GM12878 (cell line): ENCODE data around the gene GLS. TPM values are rescaled to one million over a fixed set of nuclear protein-coding genes. Genes with fewer than 3 reads are reported as not detected.

Source experiments
- ATAC-seq: fragments of 200-7000 bp; cut with Tn5 transposase; 3 replicates; pipeline ENCODE4 v1.9.1; 2020; ENCODE audit warnings: mild to moderate bottlenecking, moderate library complexity
- BruUV-seq: library from RNA; stranded (reverse); fragments of 400-500 nt; replicated peaks from 2 replicates; lab custom pipeline; 2021; lab: Mats Ljungman, UMichigan
- CTCF ChIA-PET: fragments of 300-600 bp; sonication (Branson Sonifier 250); formaldehyde crosslinking; extraction: SDS; loops from one replicate; lab custom pipeline; 2021; ENCODE audit warnings: inconsistent platforms; lab: Yijun Ruan, JAX
- POLR2A ChIA-PET: fragments of 350-600 bp; formaldehyde crosslinking; extraction: SDS; loops from one replicate; lab custom pipeline; 2021; ENCODE audit warnings: inconsistent platforms; lab: Charles Lee
- RAD21 ChIA-PET: fragments of 300-600 bp; sonication (Branson Sonifier 250); formaldehyde crosslinking; loops from one replicate; lab custom pipeline; 2023; ENCODE audit warnings: antibody characterized with exemption; ENCODE audit not compliant: unreplicated experiment; lab: Charles Lee
- SMC1A ChIA-PET: fragments of 300-600 bp; sonication (Branson Sonifier 250); formaldehyde crosslinking; loops from one replicate; lab custom pipeline; 2023; ENCODE audit not compliant: unreplicated experiment, uncharacterized antibody; lab: Charles Lee
- DNase-seq: peaks from one replicate; pipeline ENCODE4 v3.0.0-alpha.2; 2011; ENCODE audit warnings: low read depth, low spot score
- FAIRE-seq: peaks from 3 replicates; lab custom pipeline; 2011; peaks lifted over from hg19 to GRCh38; lab: Jason Lieb, UNC
- H2AFZ ChIP-seq: 2 replicates; pipeline ENCODE4 v1.6.0; 2011; ENCODE audit warnings: low read depth, low read length, control low read depth; ENCODE audit not compliant: control insufficient read depth
- H3K27ac ChIP-seq: 2 replicates; pipeline ENCODE4 v1.5.1; 2011; ENCODE audit warnings: control low read depth; ENCODE audit not compliant: control insufficient read depth, insufficient read depth
- H3K27me3 ChIP-seq, 2 experiments: replicated peaks in 1 of 2; 2 replicates each; pipeline versions ENCODE4 v1.6.0 to v1.6.1; 2011; ENCODE audit warnings: low read length in 1 of 2; ENCODE audit not compliant: control insufficient read depth in 2 of 2, insufficient read depth in 2 of 2
- H3K36me3 ChIP-seq, 2 experiments: 2 replicates each; pipeline ENCODE4 v1.5.1; 2011; ENCODE audit warnings: low read length in 1 of 2; ENCODE audit not compliant: control insufficient read depth in 2 of 2, insufficient read depth in 2 of 2
- H3K4me1 ChIP-seq: 2 replicates; pipeline ENCODE4 v1.6.1; 2011; ENCODE audit warnings: mild to moderate bottlenecking, low read length, moderate library complexity, mixed read lengths; ENCODE audit not compliant: control insufficient read depth, insufficient read depth
- H3K4me2 ChIP-seq: 2 replicates; pipeline ENCODE4 v1.6.0; 2011; ENCODE audit warnings: control low read depth; ENCODE audit not compliant: control insufficient read depth, insufficient read depth
- H3K4me3 ChIP-seq: fragments of 200-600 bp; sonication (generic); 2 replicates; pipeline ENCODE4 v1.5.1; 2016
- H3K79me2 ChIP-seq: 2 replicates; pipeline ENCODE4 v1.6.0; 2011; ENCODE audit warnings: low read length; ENCODE audit not compliant: control insufficient read depth, insufficient read depth
- H3K9ac ChIP-seq: 2 replicates; pipeline ENCODE4 v1.8.0; 2011; ENCODE audit warnings: low read length, control low read depth, mixed read lengths; ENCODE audit not compliant: control insufficient read depth, insufficient read depth
- H3K9me3 ChIP-seq: replicated peaks from 3 replicates; pipeline ENCODE4 v1.5.1; 2011; ENCODE audit warnings: mild to moderate bottlenecking, low read length; ENCODE audit not compliant: control insufficient read depth, insufficient read depth
- H4K20me1 ChIP-seq: 2 replicates; pipeline ENCODE4 v1.6.0; 2011; ENCODE audit not compliant: control insufficient read depth, insufficient read depth
- BCLAF1 ChIP-seq: fragments of 450-650 bp; IDR thresholded peaks from 2 replicates; pipeline ENCODE4 v1.6.1; 2017; ENCODE audit warnings: antibody characterized with exemption, mild to moderate bottlenecking, moderate library complexity
- BHLHE40 ChIP-seq, 2 experiments: fragments of 450-650 bp in 1 of 2; IDR thresholded peaks; 2 replicates each; pipeline ENCODE4 v1.6.1; 2011 to 2017; ENCODE audit warnings: low read depth in 2 of 2, borderline replicate concordance in 1 of 2, improper control_type of control experiment in 1 of 2, low read length in 1 of 2, mild to moderate bottlenecking in 1 of 2
- BMI1 ChIP-seq: fragments of 450-650 bp; IDR thresholded peaks from 2 replicates; pipeline ENCODE4 v1.6.1; 2016; ENCODE audit warnings: mild to moderate bottlenecking, moderate library complexity, borderline replicate concordance
- CBX5 ChIP-seq: sonication (generic); IDR thresholded peaks from 2 replicates; pipeline ENCODE4 v1.6.1; 2016; ENCODE audit warnings: low read depth, moderate library complexity, mild to moderate bottlenecking, inconsistent platforms
- CREB1 ChIP-seq: IDR thresholded peaks from 2 replicates; pipeline ENCODE4 v1.6.1; 2012; ENCODE audit warnings: low read depth, mild to moderate bottlenecking, inconsistent platforms
- HSF1 ChIP-seq: fragments of 150-350 bp; IDR thresholded peaks from 2 replicates; pipeline ENCODE4 v1.6.1; 2014; ENCODE audit warnings: mild to moderate bottlenecking, low read depth, low read length
- JUND ChIP-seq: IDR thresholded peaks from 2 replicates; pipeline ENCODE4 v1.6.1; 2012; ENCODE audit warnings: low read depth, mild to moderate bottlenecking, low read length, improper control_type of control experiment, moderate library complexity
- PAX5 ChIP-seq: IDR thresholded peaks from 2 replicates; pipeline ENCODE4 v1.6.1; 2011; ENCODE audit warnings: low read depth, low read length, borderline replicate concordance
- TARDBP ChIP-seq: IDR thresholded peaks from 2 replicates; pipeline ENCODE4 v1.6.1; 2016; ENCODE audit warnings: borderline replicate concordance
- WRNIP1 ChIP-seq: IDR thresholded peaks from 2 replicates; pipeline ENCODE4 v1.6.1; 2011; ENCODE audit warnings: low read depth, low read length, improper control_type of control experiment, borderline replicate concordance
- ZNF592 ChIP-seq: fragments of 450-650 bp; IDR thresholded peaks from 2 replicates; pipeline ENCODE4 v1.6.1; 2017; ENCODE audit warnings: mild to moderate bottlenecking, moderate library complexity
- ZNF622 ChIP-seq: fragments of 450-650 bp; IDR thresholded peaks from 2 replicates; pipeline ENCODE4 v1.6.1; 2017; ENCODE audit warnings: mild to moderate bottlenecking, inconsistent platforms
- in situ Hi-C: fragments of 300-500 bp; cut with MboI; formaldehyde crosslinking; loops from 9 replicates; pipeline ENCODE4 v1.14.3; 2018; ENCODE audit warnings: mixed read lengths
- intact Hi-C: fragments of 100-400 bp; cut with micrococcal nuclease; formaldehyde crosslinking; loops from one replicate; pipeline ENCODE4 v1.14.2; 2022; ENCODE audit not compliant: unreplicated experiment
- polyA plus RNA-seq, 11 experiments: library from polyadenylated mRNA; depleted of rRNA in 4 of 11; unstranded in 6 of 11; stranded (reverse) in 5 of 11; fragments of >200 nt; fragmentation: Nextera tagmentation in 4 of 11; fragmentation: Illumina TruSeq in 1 of 11; extraction: Ambion mirVana in 4 of 11; extraction: Trizol in 1 of 11; gene quantifications; 1 replicate in 1 of 11; 2 replicates in 10 of 11; pipeline versions ENCODE4 v1.2.1 to v1.2.3, GENCODE V29; 2011 to 2016; ENCODE audit warnings: inconsistent platforms in 2 of 11, missing spikeins in 2 of 11, low read depth in 1 of 11
- total RNA-seq, 4 experiments: library from RNA; depleted of rRNA in 3 of 4; stranded (reverse); fragments of >200 nt in 3 of 4; fragmentation: Illumina TruSeq in 1 of 4; extraction: Trizol in 1 of 4; gene quantifications; 2 replicates each; pipeline versions ENCODE4 v1.2.1 to v1.2.3, GENCODE V29; 2013 to 2021
- TF ChIP-seq, protein P1 (sequence below): IDR thresholded peaks from 2 replicates; pipeline ENCODE4 v1.6.1; 2012; ENCODE audit warnings: mild to moderate bottlenecking, low read depth, low read length

GLS gene
- total and polyA plus RNA-seq, 10 of the 15 experiments (the other 5 are each of a cell fraction or from before 2014, with no cell fraction given), result 15.7 to 145 (median 70.8) TPM

DNA sequence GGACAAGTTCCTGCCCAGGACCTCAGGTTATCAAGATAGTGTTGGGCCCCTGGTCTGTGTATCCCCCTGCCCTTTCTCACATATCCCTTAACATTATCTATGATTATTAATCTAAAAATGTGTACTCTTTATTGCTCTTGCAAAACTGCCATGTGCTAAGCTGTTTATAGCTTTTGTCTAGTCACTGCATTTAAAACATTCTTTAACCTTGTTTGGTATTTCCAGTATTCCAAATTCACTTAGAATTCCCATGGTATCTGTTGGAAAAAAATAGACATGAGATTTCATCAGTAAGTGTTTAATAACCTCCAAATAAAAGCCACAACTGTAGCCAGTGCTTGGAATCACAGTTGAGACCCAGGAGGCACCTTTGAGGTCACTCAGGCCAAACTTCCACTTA lies 16.2 kb upstream of the GLS start:
- Histone ChIP-seq H3K27ac (no peak overlapping the region), H4K20me1 (no peaks in the 10 kb centered on the region), H3K27me3 (no peaks in the 10 kb centered on the region), H2AFZ (no peak overlapping the region), H3K79me2 (no peaks in the 10 kb centered on the region), H3K4me2 (no peak overlapping the region), H3K4me3 (no peak overlapping the region), H3K9me3 (no peaks in the 10 kb centered on the region; the same call in 2 of the 3 replicates), H3K4me1 (no peaks in the 10 kb centered on the region), H3K36me3 (no peaks in the 10 kb centered on the region), H3K9ac (no peak overlapping the region)
- RAD21 ChIA-PET, result no interaction called here
- SMC1A ChIA-PET, result no interaction called here
- no peak for FAIRE-seq
- DNase-seq, result no peak
- in situ Hi-C loops, result no loop called here
- CTCF ChIA-PET, result interaction anchor here (0.7 to 5.5 kb wide), 2 partner anchors 13 to 53 kb away, joined by 3 to 26 read pairs; no protein-coding TSS in a partner anchor
- ATAC-seq, result no peak
- POLR2A ChIA-PET, result no interaction called here
- intact Hi-C loops, result no loop called here
- no TSS peak for BruUV-seq
- TF ChIP-seq ZNF592 (no peak), CREB1 (no peak), BHLHE40 (IDR thresholded peaks at IDR 0.05; ENCODE audit: borderline replicate concordance in 1 of 2, low read depth in 2 of 2, low read length in 1 of 2) (no peak), ZNF622 (no peak), JUND (no peak), BCLAF1 (no peak), CBX5 (no peak), PAX5 (no peak), HSF1 (no peak), TARDBP (no peak), BMI1 (no peak), WRNIP1 (no peak)
- TF ChIP-seq, protein P1, sequence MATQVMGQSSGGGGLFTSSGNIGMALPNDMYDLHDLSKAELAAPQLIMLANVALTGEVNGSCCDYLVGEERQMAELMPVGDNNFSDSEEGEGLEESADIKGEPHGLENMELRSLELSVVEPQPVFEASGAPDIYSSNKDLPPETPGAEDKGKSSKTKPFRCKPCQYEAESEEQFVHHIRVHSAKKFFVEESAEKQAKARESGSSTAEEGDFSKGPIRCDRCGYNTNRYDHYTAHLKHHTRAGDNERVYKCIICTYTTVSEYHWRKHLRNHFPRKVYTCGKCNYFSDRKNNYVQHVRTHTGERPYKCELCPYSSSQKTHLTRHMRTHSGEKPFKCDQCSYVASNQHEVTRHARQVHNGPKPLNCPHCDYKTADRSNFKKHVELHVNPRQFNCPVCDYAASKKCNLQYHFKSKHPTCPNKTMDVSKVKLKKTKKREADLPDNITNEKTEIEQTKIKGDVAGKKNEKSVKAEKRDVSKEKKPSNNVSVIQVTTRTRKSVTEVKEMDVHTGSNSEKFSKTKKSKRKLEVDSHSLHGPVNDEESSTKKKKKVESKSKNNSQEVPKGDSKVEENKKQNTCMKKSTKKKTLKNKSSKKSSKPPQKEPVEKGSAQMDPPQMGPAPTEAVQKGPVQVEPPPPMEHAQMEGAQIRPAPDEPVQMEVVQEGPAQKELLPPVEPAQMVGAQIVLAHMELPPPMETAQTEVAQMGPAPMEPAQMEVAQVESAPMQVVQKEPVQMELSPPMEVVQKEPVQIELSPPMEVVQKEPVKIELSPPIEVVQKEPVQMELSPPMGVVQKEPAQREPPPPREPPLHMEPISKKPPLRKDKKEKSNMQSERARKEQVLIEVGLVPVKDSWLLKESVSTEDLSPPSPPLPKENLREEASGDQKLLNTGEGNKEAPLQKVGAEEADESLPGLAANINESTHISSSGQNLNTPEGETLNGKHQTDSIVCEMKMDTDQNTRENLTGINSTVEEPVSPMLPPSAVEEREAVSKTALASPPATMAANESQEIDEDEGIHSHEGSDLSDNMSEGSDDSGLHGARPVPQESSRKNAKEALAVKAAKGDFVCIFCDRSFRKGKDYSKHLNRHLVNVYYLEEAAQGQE, result no peak
